ENCODE data around the gene ENAH.

The ENAH gene

GRCh38 chr1:225610539-225610938 is 42.4 kb downstream of the ENAH start:
- no peak overlapping the region for H3K4me3 ChIP-seq (ENCODE audit: low read length)
- H3K36me3 ChIP-seq (ENCODE audit: control insufficient read depth, insufficient read depth, low read length): no peaks in the 10 kb centered on the region
- H3K27me3 ChIP-seq (ENCODE audit: control insufficient read depth, insufficient read depth, low read length): no peaks in the 10 kb centered on the region
- H3K27ac ChIP-seq (ENCODE audit: low read depth, low read length): no peak overlapping the region
- no peak overlapping the region for H3K9ac ChIP-seq (ENCODE audit: low read length)
- peaks cover 16% of the 10 kb centered on the region for H3K4me1 ChIP-seq (ENCODE audit: control insufficient read depth, insufficient read depth, low read length)

- H3K4me3 ChIP-seq (ENCODE audit: low read length): no peak overlapping the region
- H3K4me1 ChIP-seq (ENCODE audit: control insufficient read depth, insufficient read depth, low read length): peaks cover 16% of the 10 kb centered on the region
- no peak overlapping the region for H3K9ac ChIP-seq (ENCODE audit: low read length)
- H3K27ac ChIP-seq (ENCODE audit: low read depth, low read length): peak overlapping the region; percentile 45
- no peaks in the 10 kb centered on the region for H3K27me3 ChIP-seq (ENCODE audit: control insufficient read depth, insufficient read depth, low read length)
- no peaks in the 10 kb centered on the region for H3K36me3 ChIP-seq (ENCODE audit: control insufficient read depth, insufficient read depth, low read length)
Measured at GRCh38 chr1:225608014-225608796, 44.7 kb downstream of the ENAH start.

DNA sequence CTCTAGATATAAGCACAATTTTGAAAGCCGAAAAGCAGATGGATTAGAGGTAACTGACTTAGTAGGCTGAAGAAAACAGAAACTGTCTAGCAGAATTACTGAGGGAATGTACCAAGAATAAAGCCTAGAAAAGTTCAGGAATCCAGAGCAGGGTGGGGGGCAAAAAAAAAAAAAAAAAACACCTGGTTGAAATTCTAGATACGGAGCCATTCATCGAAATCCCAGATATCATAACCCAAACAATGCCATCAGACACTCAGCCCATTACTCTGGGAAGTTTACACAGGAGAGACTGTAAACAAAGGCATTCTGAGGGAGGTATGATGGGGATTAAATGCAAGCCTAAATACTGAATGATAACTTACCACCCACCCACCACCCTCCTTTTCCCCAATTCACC is 45.6 kb downstream of the ENAH start:
- no peak overlapping the region for H3K4me3 ChIP-seq (ENCODE audit: low read length)
- peak overlapping the region; percentile 48 for H3K27ac ChIP-seq (ENCODE audit: low read depth, low read length)
- H3K27me3 ChIP-seq (ENCODE audit: control insufficient read depth, insufficient read depth, low read length): no peaks in the 10 kb centered on the region
- H3K36me3 ChIP-seq (ENCODE audit: control insufficient read depth, insufficient read depth, low read length): no peaks in the 10 kb centered on the region
- no peak overlapping the region for H3K9ac ChIP-seq (ENCODE audit: low read length)
- H3K4me1 ChIP-seq (ENCODE audit: control insufficient read depth, insufficient read depth, low read length): peaks cover 18% of the 10 kb centered on the region

- peaks cover 21% of the 10 kb centered on the region for H3K4me1 ChIP-seq (ENCODE audit: control insufficient read depth, insufficient read depth, low read length)
- no peaks in the 10 kb centered on the region for H3K36me3 ChIP-seq (ENCODE audit: control insufficient read depth, insufficient read depth, low read length)
- no peak overlapping the region for H3K9ac ChIP-seq (ENCODE audit: low read length)
- H3K27me3 ChIP-seq (ENCODE audit: control insufficient read depth, insufficient read depth, low read length): no peaks in the 10 kb centered on the region
- peak overlapping the region; percentile 14 for H3K27ac ChIP-seq (ENCODE audit: low read depth, low read length)
- no peak overlapping the region for H3K4me3 ChIP-seq (ENCODE audit: low read length)
Measured at GRCh38 chr1:225603538-225604354, 49.2 kb downstream of the ENAH start.

- Histone ChIP-seq H3K4me1 (ENCODE audit: control insufficient read depth, insufficient read depth, low read length) (peaks cover 15% of the 10 kb centered on the region), H3K4me3 (ENCODE audit: low read length) (no peak overlapping the region), H3K27ac (ENCODE audit: low read depth, low read length) (peak overlapping the region; percentile 14)
Measured at GRCh38 chr1:225602590-225603206, 50.2 kb downstream of the ENAH start.

GRCh38 chr1:225601902-225602589 is 50.9 kb downstream of the ENAH start:
- Histone ChIP-seq H3K27ac (ENCODE audit: low read depth, low read length) (no peak overlapping the region), H3K36me3 (ENCODE audit: control insufficient read depth, insufficient read depth, low read length) (no peaks in the 10 kb centered on the region), H3K4me1 (ENCODE audit: control insufficient read depth, insufficient read depth, low read length) (peaks cover 12% of the 10 kb centered on the region), H3K27me3 (ENCODE audit: control insufficient read depth, insufficient read depth, low read length) (no peaks in the 10 kb centered on the region), H3K4me3 (ENCODE audit: low read length) (no peak overlapping the region), H3K9ac (ENCODE audit: low read length) (no peak overlapping the region)

More at GRCh38 chr1:225602590-225603206, 50.2 kb downstream of the ENAH start:
- no peak overlapping the region for H3K9ac ChIP-seq (ENCODE audit: low read length)
- H3K27me3 ChIP-seq (ENCODE audit: control insufficient read depth, insufficient read depth, low read length): no peaks in the 10 kb centered on the region
- no peaks in the 10 kb centered on the region for H3K36me3 ChIP-seq (ENCODE audit: control insufficient read depth, insufficient read depth, low read length)

GRCh38 chr1:225598847-225599246 is 54.1 kb downstream of the ENAH start:
- Histone ChIP-seq H3K4me1 (ENCODE audit: control insufficient read depth, insufficient read depth, low read length) (peaks cover 15% of the 10 kb centered on the region), H3K4me3 (ENCODE audit: low read length) (no peak overlapping the region), H3K27ac (ENCODE audit: low read depth, low read length) (no peak overlapping the region), H3K9ac (ENCODE audit: low read length) (no peak overlapping the region), H3K36me3 (ENCODE audit: control insufficient read depth, insufficient read depth, low read length) (no peaks in the 10 kb centered on the region), H3K27me3 (ENCODE audit: control insufficient read depth, insufficient read depth, low read length) (no peaks in the 10 kb centered on the region)

DNA sequence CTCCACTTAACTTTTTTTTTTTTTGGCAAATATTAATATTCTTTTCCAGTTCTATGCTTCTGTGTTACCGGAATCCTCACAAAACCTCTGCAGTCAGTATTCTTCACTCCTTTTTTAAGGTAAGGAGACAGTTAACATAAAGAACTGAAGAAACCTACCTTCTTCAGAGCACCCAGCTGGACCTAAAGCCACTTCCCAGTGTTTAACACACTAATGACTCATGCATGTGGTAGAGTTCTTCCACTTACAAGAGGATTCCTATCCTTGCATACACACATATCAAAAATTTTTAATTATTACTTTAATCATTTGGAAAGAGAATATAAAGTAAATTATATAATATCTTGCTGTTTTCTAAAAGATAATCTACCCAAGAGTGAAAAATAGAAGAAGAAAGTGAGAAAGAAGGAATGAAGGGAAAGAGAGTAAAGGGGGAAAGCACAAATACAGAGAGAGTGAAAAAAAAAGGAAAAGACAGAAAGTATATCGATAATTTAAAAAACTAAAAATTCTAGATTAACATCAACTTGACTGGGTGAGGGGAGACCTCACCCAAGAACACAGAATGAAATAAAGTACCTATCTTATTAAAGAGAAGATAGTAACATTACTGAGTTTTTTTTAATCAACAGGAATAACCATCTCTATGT is 54.9 kb downstream of the ENAH start:
- no peaks in the 10 kb centered on the region for H3K36me3 ChIP-seq (ENCODE audit: control insufficient read depth, insufficient read depth, low read length)
- H3K27ac ChIP-seq (ENCODE audit: low read depth, low read length): no peak overlapping the region
- H3K4me1 ChIP-seq (ENCODE audit: control insufficient read depth, insufficient read depth, low read length): peaks cover 18% of the 10 kb centered on the region

GRCh38 chr1:225596736-225597135 is 56.2 kb downstream of the ENAH start:
- Histone ChIP-seq H3K27me3 (ENCODE audit: control insufficient read depth, insufficient read depth, low read length) (no peaks in the 10 kb centered on the region), H3K36me3 (ENCODE audit: control insufficient read depth, insufficient read depth, low read length) (no peaks in the 10 kb centered on the region), H3K27ac (ENCODE audit: low read depth, low read length) (no peak overlapping the region), H3K9ac (ENCODE audit: low read length) (no peak overlapping the region), H3K4me3 (ENCODE audit: low read length) (no peak overlapping the region), H3K4me1 (ENCODE audit: control insufficient read depth, insufficient read depth, low read length) (peaks cover 16% of the 10 kb centered on the region)

More for the DNA sequence above, 54.9 kb downstream of the ENAH start:
- Histone ChIP-seq H3K4me3 (ENCODE audit: low read length) (no peak overlapping the region), H3K9ac (ENCODE audit: low read length) (no peak overlapping the region), H3K27me3 (ENCODE audit: control insufficient read depth, insufficient read depth, low read length) (no peaks in the 10 kb centered on the region)

DNA sequence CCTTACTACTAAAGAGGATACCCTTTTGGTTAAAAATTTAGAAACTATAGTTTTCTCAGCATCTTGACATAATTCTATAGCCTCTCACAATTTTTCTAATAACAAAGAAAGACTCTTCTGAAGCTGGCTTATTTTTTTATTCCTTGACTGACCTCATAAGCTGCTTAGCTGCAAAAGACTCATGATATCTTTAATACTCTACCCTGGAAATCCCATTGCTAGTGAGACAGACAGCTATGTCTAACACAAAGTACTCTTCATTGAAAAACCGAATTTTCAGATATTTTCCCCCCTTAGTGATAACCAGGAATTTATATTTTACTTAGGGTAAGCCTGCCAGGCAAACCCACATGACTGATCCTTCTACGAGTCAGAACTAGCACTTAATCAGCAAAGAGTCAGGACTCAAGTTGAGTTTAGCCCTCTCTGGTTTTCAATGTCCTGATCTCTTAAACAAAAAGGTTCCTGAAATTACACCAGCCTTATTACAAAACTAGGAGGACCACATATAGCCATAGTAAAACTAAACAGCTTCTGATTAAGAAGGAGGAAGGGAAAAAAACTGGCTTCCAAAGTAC is 56.9 kb downstream of the ENAH start:
- Histone ChIP-seq H3K4me3 (ENCODE audit: low read length) (no peak overlapping the region), H3K27me3 (ENCODE audit: control insufficient read depth, insufficient read depth, low read length) (no peaks in the 10 kb centered on the region), H3K4me1 (ENCODE audit: control insufficient read depth, insufficient read depth, low read length) (peaks cover 16% of the 10 kb centered on the region), H3K36me3 (ENCODE audit: control insufficient read depth, insufficient read depth, low read length) (no peaks in the 10 kb centered on the region), H3K27ac (ENCODE audit: low read depth, low read length) (peak overlapping the region; percentile 7), H3K9ac (ENCODE audit: low read length) (no peak overlapping the region)

GRCh38 chr1:225595452-225595851 is 57.5 kb downstream of the ENAH start:
- Histone ChIP-seq H3K4me1 (ENCODE audit: control insufficient read depth, insufficient read depth, low read length) (peaks cover 16% of the 10 kb centered on the region), H3K4me3 (ENCODE audit: low read length) (no peak overlapping the region), H3K27me3 (ENCODE audit: control insufficient read depth, insufficient read depth, low read length) (no peaks in the 10 kb centered on the region), H3K9ac (ENCODE audit: low read length) (no peak overlapping the region), H3K27ac (ENCODE audit: low read depth, low read length) (no peak overlapping the region), H3K36me3 (ENCODE audit: control insufficient read depth, insufficient read depth, low read length) (no peaks in the 10 kb centered on the region)
